HG02588 (cell line): ENCODE measurements around the gene TSC22D3.
A peak's percentile ranks its signal among the peaks of the same experiment; 100 is the strongest.
"Not testable (repeated sequence)": the region's sequence is repeated elsewhere in the genome, so short reads cannot be mapped to it uniquely, and the experiment has no call there.

Experiments used
- ATAC-seq: cut with Tn5 transposase; IDR thresholded peaks from one replicate; pipeline ENCODE4 v1.9.1; 2021; ENCODE audit warnings: mild to moderate bottlenecking, moderate library complexity; ENCODE audit not compliant: unreplicated experiment

Gene TSC22D3

GRCh38 chrX:107775734-107776511 is at the start of gene TSC22D3:
Gene TSC22D3 (minus strand): TSS chrX:107775787. CDS start chrX:107775419, 368 bp downstream.
- peak; percentile 80 for ATAC-seq

GRCh38 chrX:107823456-107823855 is 47.9 kb upstream of the TSC22D3 start:
- no peak for ATAC-seq

GRCh38 chrX:107823042-107823441 is 47.5 kb upstream of the TSC22D3 start:
- ATAC-seq: no peak

DNA sequence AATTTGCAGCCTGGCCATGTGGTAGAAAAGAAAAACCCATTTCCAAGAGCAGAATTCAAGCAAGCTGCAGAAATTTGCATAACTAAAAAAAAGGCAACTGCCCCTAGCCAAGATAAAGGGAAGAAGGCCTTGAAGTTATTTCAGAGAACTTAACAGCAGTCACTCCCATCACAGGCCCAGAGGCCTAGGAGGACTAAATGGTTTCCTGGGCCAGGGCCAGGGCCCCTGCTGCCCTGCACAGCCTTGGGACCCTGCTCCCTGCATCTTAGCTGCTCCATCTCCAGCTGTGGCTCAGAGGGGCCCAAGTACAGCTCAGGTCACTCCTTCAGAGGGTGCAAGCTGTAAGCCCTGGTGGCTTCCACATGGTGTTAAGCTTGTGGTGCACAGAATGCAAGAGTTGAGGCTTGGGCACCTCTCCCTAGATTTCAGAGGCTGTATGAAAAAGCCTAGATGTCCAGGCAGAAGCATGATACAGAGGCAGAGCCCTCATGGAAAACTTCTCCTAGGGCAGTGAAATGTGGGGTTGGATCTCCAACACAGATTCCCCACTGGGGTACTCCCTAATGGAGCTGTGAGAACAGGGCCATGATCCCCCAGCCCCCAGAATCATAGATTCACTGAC is 43.4 kb upstream of the TSC22D3 start:
- ATAC-seq: no peak

- ATAC-seq: not testable (repeated sequence)
These were observed 34.5 kb upstream of the TSC22D3 start for GRCh38 chrX:107810053-107810452.

DNA sequence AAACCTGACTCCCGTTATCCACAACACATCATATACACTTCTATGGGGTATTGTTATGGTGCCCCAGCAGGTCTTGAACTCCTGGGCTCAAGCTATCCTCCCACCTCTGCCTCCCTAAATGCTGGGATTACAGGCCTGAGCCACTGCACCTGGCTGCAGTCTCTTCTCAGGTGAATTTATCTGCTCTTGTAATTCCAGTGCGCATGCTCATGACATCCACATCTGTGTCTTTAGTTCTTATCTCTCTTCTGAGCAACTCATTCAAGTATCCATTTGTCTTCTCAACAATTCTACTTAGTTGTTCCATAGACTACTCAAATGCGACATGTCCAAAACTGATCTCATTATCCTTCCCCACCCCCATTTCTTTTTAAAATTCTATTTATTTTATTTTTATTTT is 29.6 kb upstream of the TSC22D3 start:
- ATAC-seq: no peak

DNA sequence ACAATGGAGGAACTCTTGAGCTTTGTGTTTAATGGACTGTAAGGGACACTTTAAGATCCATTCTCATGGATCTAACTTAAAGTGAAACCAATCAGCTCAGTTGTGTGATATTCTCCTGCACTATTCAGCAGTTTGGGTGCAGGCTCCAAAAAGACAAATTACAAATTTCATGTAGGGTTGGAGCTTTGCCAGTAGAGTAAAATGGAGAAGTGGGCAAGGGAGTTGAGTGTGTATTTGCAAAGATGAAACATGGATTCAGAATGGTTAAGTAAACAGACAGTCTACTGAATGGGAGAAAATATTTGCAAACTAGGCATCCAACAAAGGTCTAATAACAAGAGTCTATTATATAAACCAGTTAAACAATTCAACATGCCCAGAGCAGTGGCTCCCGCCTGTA is 28.8 kb upstream of the TSC22D3 start:
- no peak for ATAC-seq

- ATAC-seq: no peak
These were observed 12.2 kb upstream of the TSC22D3 start for GRCh38 chrX:107787827-107788226.

DNA sequence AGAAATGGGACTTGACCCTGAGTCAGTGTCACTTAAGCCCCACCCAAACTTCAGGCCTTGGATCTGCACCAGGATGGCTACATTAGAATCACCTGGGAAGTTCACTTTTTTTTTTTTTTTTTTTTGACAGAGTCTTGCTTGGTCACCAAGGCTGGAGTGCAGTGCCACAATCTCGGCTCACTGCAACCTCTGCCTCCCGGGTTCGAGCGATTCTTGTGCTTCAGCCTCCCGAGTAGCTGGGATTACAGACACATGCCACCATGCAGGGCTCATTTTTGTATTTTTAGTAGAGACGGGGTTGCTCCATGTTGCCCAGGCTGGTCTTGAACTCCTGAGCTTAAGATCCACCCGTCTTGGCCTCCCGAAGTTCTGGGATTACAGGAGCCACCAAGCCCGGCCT is 4.9 kb upstream of the TSC22D3 start:
- ATAC-seq: no peak

DNA sequence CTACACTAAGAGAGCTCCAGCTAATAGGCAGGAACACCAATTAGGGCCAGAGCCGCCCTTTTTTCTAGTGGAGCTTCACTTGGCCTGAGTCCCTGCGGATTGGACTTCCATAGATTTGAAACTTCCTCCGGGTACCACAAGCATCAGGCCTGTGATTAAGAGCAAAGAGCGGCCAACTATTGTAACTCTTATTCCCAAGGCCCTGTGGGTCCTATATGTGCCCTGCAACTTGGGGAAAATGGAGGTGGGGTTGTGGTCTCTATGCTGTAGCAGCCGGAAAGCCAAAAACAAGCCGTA is 1.9 kb upstream of the TSC22D3 start, which contains the start of gene NCBP2L:
TSS of gene NCBP2L (plus strand) at position 198 of the 297 bp plus-strand sequence. CDS start 16,488 bp downstream, outside the sequence.
- no peak for ATAC-seq

DNA sequence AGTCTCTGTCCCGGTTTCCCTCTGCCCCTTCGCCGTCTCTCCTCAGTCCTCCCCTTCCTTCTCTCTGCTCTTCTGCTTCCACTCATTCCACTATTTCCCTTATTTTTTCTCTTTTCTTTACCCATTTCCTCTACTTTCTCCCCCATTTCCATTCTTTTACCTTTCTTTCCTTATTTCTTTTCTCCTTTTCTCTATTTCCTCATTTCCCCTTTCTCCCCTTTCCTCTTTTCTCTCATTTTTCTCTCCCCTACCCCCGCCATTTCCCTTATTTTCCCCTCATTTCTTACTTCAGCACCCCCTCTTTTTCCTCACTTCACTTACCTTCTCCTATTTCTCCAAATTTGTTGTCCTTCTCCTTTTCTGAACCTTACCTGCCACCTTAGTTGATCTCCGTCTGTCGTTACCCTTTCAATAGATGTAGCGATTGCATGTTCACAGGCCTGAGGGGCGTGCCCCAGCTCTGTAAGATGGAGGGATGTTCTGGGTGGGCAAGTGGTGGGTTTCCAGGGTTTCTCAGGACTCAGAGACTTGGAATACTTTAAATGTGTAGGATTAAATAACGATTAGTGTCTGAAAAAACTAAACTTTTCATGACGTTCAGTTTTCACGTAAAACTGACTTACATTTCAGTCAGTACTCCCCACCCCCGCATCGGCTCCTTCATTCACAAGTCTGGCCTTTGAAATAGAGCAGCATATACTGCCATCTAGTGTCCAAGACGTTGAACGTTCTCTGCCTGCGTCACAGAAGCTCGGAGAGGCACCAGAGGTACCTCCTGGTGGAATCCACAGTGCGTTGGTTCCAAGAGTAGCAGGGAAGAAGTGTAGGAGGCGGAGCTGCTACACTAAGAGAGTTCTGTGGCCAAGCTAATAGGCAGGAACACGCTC is 1.3 kb upstream of the TSC22D3 start:
- ATAC-seq: peak; percentile 66

GRCh38 chrX:107775000-107775733 is 420 bp downstream of the TSC22D3 start:
- peak; percentile 33 for ATAC-seq

GRCh38 chrX:107773906-107774435 is 1.6 kb downstream of the TSC22D3 start:
- no peak for ATAC-seq

DNA sequence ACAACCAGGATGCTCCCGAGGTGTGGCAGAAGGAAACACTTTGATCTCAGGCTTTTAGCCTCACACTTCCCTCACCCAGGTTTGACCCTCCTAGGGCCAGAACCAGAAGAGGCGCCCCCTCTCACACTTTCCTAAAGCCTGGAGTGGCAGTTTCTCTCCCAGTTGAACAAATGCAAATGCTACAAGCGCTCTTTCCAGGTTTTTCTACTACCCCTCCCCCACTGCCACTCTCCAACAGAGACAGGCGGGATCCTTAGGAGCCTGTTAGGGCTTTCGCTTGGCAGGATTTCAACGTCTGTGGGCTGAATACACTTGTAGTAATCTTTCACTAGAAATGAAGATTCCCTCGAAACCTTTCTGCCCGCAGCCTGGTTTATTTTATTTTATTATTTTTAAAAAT is 2.4 kb downstream of the TSC22D3 start:
- ATAC-seq: no peak

DNA sequence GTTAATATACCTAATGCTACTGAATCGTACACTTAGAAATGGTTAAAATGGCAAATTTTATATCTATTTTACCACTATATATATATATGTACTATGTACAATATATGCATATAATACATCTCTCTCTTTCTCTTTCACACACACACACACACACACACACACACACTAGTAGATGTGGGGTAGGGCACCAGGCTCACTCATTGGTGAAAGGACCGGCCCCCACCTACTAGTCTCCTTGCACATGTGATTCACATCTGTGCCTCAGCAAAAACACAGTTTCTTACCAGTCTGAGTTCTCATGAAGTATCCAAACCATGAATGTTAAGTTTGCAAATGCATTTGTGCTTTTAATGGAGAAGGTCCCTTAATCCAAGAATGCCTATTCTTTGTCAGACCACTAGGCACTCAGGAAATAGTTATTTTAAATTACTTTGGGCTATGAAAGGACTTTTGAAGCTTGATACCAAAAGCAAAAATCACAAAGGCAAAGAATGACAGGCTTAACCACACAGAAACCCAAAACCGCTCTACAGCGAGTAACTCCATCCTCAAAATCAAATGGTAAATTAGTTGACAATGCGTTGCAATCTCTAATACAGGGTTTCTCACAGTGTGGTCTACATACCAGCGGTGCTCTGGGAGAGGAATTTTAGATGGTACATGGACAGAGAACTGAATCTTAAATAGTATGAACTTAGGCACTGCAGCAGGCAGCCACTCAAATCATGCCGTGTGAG is 5.8 kb downstream of the TSC22D3 start:
- no peak for ATAC-seq

DNA sequence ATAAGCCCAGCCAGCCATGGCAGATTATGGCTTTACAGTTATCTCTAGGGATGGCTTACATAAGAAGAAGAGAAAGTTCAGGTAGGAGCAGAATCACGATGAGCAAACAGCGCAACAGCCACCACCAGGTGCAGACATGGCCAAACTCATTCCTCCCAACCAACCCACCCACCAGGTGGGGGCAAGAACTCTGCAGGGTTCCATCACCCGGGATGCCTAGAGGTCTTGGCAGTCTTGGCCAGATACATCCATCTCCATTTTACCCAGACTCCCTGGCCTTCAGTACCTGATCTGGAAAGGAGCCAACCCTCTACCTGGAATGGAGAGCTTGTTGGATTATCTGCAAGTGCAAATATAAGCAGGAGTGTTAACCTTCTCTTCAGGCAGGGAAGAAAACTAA is 7.5 kb downstream of the TSC22D3 start:
- no peak for ATAC-seq

- ATAC-seq: no peak
These were observed 9.0 kb downstream of the TSC22D3 start for GRCh38 chrX:107766470-107767150.

- no peak for ATAC-seq
These were observed 10.6 kb downstream of the TSC22D3 start for GRCh38 chrX:107764845-107765608.

GRCh38 chrX:107763647-107764046 is 11.9 kb downstream of the TSC22D3 start:
- ATAC-seq: no peak
